GM18867 (cell line): ENCODE data around the gene NUDT2.

Source experiments
- ATAC-seq: cut with Tn5 transposase; IDR thresholded peaks from one replicate; pipeline ENCODE4 v1.9.1; 2021; ENCODE audit warnings: mild to moderate bottlenecking, moderate library complexity; ENCODE audit not compliant: unreplicated experiment

NUDT2 gene

DNA sequence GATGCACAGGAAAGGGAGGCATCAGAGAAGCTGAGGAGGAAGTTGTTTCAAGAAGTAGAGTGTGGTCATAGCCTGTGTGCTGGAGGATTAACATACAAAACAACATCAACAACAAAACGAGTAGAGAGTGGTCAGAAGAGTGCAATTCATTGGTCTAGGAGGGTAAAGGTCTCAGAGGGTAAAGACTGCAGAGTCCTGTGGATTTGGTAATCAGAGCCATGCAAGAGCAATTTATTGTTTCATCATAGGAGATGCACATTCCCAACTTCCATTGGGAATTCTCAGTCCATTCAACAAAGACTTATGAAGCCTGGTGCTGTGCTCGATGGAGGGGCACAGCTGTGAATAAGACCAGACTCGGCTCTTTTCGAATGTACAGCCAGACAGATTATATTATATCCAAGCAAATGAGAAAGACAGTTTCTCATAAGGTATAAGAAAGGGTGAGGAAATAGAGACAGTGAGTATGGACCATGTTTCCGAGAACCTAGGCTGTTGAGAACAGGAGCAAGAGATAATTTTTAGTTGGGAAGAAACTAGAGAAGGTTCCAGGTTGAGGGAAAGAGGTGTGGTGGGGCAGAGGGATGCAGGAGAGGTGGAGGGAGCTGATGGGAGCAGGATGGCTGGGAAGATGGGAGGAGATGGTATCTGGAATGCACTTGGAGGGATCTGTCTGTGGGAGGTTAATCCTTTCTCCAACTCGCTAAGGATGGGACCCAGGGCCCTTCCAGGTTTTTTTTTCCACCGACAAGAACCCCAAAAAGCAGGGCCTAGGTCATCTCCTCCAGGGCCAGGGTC lies 55.2 kb downstream of the NUDT2 start:
- no peak for ATAC-seq

GRCh38 chr9:34385561-34386230 lies 56.3 kb downstream of the NUDT2 start:
- no peak for ATAC-seq

DNA sequence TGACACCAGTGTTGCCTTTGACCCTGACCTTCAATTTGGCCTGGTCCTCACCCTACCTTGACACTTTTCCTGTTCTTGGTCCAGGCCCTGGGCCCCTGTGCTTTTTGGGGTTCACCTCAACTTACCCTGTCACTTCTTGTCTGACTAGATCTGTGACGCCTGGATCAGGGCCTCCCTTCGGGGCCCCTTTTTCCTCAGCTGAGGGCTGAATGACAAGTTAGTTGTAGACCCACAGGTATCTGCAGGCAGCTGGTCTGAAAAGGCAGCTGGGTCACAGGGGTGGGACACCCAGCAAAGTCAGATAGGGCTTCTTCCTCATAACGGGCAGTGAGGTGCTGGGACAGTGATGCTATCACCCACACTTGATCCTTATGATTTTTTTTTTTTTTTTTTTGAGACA lies 57.3 kb downstream of the NUDT2 start:
- ATAC-seq, result no peak

- ATAC-seq, result no peak
Measured at GRCh38 chr9:34387239-34387638, 57.9 kb downstream of the NUDT2 start.

- ATAC-seq, result no peak
Measured at GRCh38 chr9:34392511-34392910, 63.1 kb downstream of the NUDT2 start.
